ENCODE results near the gene MTHFD1. TPM values are rescaled to one million over a fixed set of nuclear protein-coding genes. Genes with fewer than 3 reads are reported as not detected.

MTHFD1 gene
- total RNA-seq, 1 donor from 2014 or later, result 31.3 TPM

DNA sequence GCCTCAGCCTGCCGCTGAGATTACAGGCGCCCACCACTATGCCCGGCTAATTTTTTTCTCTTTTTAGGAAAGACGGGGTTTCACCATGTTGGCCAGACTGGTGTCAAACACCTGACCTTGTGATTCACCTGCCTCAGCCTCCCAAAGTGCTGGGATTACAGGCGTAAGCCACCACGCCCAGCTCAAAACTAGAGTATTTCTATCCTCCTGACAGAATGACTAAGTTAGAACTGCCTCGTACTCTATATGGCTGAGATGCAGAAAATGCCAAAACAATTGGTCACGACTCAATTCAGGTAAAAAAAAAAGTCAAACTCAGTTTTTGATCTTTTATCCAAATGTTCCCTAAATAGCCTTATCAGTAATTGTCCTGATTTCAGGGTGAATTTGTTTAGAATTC lies 88.3 kb downstream of the MTHFD1 start:
- H3K9me3 ChIP-seq (ENCODE audit: control insufficient read depth in 3 of 3, low read length in 3 of 3), result no peaks in the 10 kb centered on the region
- no peaks in the 10 kb centered on the region for H3K4me1 ChIP-seq (ENCODE audit: control insufficient read depth in 3 of 3, insufficient read depth in 3 of 3, low read length in 3 of 3)
- no peak overlapping the region for H3K4me3 ChIP-seq (ENCODE audit: low read length in 3 of 3)

DNA sequence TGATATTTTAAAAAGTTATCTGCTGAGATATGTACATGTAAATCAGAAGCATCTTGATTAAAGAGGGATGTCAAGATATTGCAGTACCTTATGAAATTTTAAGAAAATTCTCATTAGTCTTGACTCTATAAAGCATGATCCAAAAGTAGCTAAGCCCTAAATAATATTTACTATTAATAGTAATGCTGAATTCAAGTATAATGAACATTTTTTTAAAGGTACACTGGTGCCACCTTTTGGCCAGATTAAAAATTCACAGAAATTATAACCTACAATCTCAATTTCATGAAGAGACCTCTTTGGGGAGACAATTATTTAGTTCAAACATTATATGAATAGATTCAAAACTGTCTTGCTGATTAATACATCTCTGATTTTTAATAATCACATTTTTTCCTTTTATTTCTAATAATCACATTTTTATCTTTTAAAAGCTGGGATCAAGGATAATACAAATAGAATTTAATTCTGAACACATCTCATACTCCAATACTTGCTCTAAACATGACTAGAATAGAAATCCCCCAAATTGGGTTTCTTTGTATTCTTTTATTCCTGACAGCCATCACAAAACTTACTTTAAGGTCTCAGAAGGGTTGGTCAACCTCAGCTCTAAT lies 90.6 kb downstream of the MTHFD1 start:
- H3K27ac ChIP-seq (ENCODE audit: low read depth, low read length), result no peak overlapping the region
- H3K4me3 ChIP-seq (ENCODE audit: low read length in 3 of 3), result no peak overlapping the region
- no peak overlapping the region for H3K9ac ChIP-seq (ENCODE audit: low read depth in 1 of 3, low read length in 3 of 3)
- H3K4me1 ChIP-seq (ENCODE audit: control insufficient read depth in 3 of 3, insufficient read depth in 3 of 3, low read length in 3 of 3), result no peaks in the 10 kb centered on the region
- no peaks in the 10 kb centered on the region for H3K9me3 ChIP-seq (ENCODE audit: control insufficient read depth in 3 of 3, low read length in 3 of 3)
- no peaks in the 10 kb centered on the region for H3K36me3 ChIP-seq (ENCODE audit: control insufficient read depth in 3 of 3, insufficient read depth in 3 of 3, low read length in 3 of 3)
- no peaks in the 10 kb centered on the region for H3K27me3 ChIP-seq (ENCODE audit: control insufficient read depth in 3 of 3, insufficient read depth in 3 of 3, low read length in 3 of 3)

More for the DNA sequence above, 88.3 kb downstream of the MTHFD1 start:
- no peaks in the 10 kb centered on the region for H3K36me3 ChIP-seq (ENCODE audit: control insufficient read depth in 3 of 3, insufficient read depth in 3 of 3, low read length in 3 of 3)
- no peak overlapping the region for H3K27ac ChIP-seq (ENCODE audit: low read depth, low read length)
- H3K9ac ChIP-seq (ENCODE audit: low read depth in 1 of 3, low read length in 3 of 3), result no peak overlapping the region
- H3K27me3 ChIP-seq (ENCODE audit: control insufficient read depth in 3 of 3, insufficient read depth in 3 of 3, low read length in 3 of 3), result no peaks in the 10 kb centered on the region

DNA sequence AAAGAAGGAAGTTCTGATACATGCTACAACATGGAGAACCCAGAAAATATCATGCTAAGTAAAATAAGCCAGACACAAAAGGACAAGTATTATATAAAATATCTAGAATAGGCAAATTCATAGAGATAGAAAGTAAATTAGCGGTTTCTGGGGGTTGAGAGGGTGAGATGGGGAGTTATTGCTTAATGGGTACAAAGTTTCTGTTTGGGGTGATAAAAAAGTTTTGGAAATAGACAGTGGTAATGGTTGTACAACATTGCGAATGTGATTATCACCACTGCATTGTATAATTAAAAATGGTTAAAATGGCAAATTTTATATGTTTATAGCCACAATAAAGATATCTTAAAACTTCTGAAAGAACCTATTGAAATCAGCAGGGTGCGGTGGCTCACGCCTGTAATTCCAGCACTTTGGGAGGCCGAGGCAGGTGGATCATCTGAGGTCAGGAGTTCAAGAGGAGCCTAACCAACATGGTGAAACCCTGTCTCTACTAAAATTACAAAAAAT lies 100.5 kb downstream of the MTHFD1 start:
- Histone ChIP-seq H3K4me3 (ENCODE audit: low read length in 3 of 3) (no peak overlapping the region), H3K27ac (ENCODE audit: low read depth, low read length) (no peak overlapping the region), H3K9ac (ENCODE audit: low read depth in 1 of 3, low read length in 3 of 3) (no peak overlapping the region), H3K27me3 (ENCODE audit: control insufficient read depth in 3 of 3, insufficient read depth in 3 of 3, low read length in 3 of 3) (no peaks in the 10 kb centered on the region), H3K36me3 (ENCODE audit: control insufficient read depth in 3 of 3, insufficient read depth in 3 of 3, low read length in 3 of 3) (peaks cover 2 to 22% (median 17%) of the 10 kb centered on the region in 3 donors), H3K4me1 (ENCODE audit: control insufficient read depth in 3 of 3, insufficient read depth in 3 of 3, low read length in 3 of 3) (peaks cover 2 to 6% (median 4%) of the 10 kb centered on the region in 3 donors), H3K9me3 (ENCODE audit: control insufficient read depth in 3 of 3, low read length in 3 of 3) (no peaks in the 10 kb centered on the region)

DNA sequence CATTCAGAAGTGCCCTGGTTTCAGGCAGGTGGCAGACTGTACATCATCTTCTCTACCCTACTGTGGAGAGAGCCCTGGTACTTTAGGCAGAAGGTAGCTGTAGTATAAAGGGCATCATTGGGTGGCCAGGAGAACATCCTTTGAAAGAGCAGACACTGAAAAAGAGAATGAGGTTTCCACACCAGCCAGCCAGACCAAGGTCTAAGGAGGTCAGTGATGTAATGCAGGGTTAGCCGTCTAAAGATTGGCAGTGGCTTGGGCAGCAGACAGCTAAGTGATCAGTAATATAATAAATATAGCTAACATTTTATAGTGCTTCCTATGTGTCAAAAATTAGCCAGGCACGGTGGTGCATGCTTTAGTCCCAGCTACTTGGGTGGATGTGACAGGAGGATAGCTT lies 103.5 kb downstream of the MTHFD1 start:
- Histone ChIP-seq H3K4me1 (ENCODE audit: control insufficient read depth in 3 of 3, insufficient read depth in 3 of 3, low read length in 3 of 3) (peaks cover 2 to 6% (median 4%) of the 10 kb centered on the region in 3 donors), H3K27me3 (ENCODE audit: control insufficient read depth in 3 of 3, insufficient read depth in 3 of 3, low read length in 3 of 3) (no peaks in the 10 kb centered on the region), H3K9me3 (ENCODE audit: control insufficient read depth in 3 of 3, low read length in 3 of 3) (no peaks in the 10 kb centered on the region), H3K9ac (ENCODE audit: low read depth in 1 of 3, low read length in 3 of 3) (no peak overlapping the region), H3K4me3 (ENCODE audit: low read length in 3 of 3) (no peak overlapping the region), H3K27ac (ENCODE audit: low read depth, low read length) (no peak overlapping the region), H3K36me3 (ENCODE audit: control insufficient read depth in 3 of 3, insufficient read depth in 3 of 3, low read length in 3 of 3) (peaks cover 2 to 17% (median 16%) of the 10 kb centered on the region in 3 donors)

DNA sequence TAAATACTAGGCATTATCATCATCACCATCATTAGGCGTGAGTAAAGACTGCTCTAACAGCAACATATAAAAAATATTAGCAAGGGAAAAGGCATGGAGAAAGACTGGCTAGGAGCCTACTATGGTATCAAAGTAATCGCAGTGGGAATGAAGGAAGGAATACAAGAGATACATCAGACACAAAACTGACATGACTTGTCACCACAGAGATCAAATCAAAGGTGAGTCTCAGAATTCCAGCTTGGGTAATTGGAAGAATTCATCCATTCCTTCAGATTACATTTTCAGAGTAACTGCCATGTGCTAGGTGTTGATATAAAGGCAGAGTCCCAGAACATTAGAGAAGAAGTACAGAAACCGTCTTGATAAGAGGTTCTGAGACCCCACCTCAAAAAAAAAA lies 105.3 kb downstream of the MTHFD1 start:
- no peak overlapping the region for H3K9ac ChIP-seq (ENCODE audit: low read depth in 1 of 3, low read length in 3 of 3)
- H3K27ac ChIP-seq (ENCODE audit: low read depth, low read length), result no peak overlapping the region
- no peaks in the 10 kb centered on the region for H3K27me3 ChIP-seq (ENCODE audit: control insufficient read depth in 3 of 3, insufficient read depth in 3 of 3, low read length in 3 of 3)
- H3K9me3 ChIP-seq (ENCODE audit: control insufficient read depth in 3 of 3, low read length in 3 of 3), result no peaks in the 10 kb centered on the region
- peaks cover 0 to 1% (median 0%) of the 10 kb centered on the region in 3 donors for H3K36me3 ChIP-seq (ENCODE audit: control insufficient read depth in 3 of 3, insufficient read depth in 3 of 3, low read length in 3 of 3)
- H3K4me1 ChIP-seq (ENCODE audit: control insufficient read depth in 3 of 3, insufficient read depth in 3 of 3, low read length in 3 of 3), result peaks cover 0 to 11% (median 10%) of the 10 kb centered on the region in 3 donors
- no peak overlapping the region for H3K4me3 ChIP-seq (ENCODE audit: low read length in 3 of 3)

DNA sequence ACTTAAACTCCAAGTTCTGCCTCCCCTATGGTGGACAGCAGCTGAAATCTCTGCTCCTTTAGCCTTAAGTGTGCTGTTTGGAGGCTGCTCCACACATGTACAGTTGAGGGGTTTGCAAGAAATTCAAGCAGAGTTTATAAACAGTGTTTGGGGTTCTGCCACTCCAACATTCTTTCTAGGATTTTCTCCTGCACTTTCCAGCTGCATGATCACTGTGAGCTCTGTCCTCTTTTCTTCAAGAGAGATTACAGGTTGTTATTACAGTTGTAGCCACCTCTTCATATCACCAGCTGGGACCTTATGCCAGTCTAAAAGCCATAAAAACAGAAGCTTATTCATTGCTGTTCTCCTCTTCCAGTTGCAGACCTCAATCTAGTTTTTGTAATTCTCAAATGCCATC lies 107.1 kb downstream of the MTHFD1 start:
- H3K9me3 ChIP-seq (ENCODE audit: control insufficient read depth in 3 of 3, low read length in 3 of 3), result no peaks in the 10 kb centered on the region
- no peak overlapping the region for H3K4me3 ChIP-seq (ENCODE audit: low read length in 3 of 3)
- no peaks in the 10 kb centered on the region for H3K27me3 ChIP-seq (ENCODE audit: control insufficient read depth in 3 of 3, insufficient read depth in 3 of 3, low read length in 3 of 3)
- no peaks in the 10 kb centered on the region for H3K36me3 ChIP-seq (ENCODE audit: control insufficient read depth in 3 of 3, insufficient read depth in 3 of 3, low read length in 3 of 3)
- peaks cover 0 to 15% (median 10%) of the 10 kb centered on the region in 3 donors for H3K4me1 ChIP-seq (ENCODE audit: control insufficient read depth in 3 of 3, insufficient read depth in 3 of 3, low read length in 3 of 3)
- no peak overlapping the region for H3K9ac ChIP-seq (ENCODE audit: low read depth in 1 of 3, low read length in 3 of 3)
- H3K27ac ChIP-seq (ENCODE audit: low read depth, low read length), result no peak overlapping the region

DNA sequence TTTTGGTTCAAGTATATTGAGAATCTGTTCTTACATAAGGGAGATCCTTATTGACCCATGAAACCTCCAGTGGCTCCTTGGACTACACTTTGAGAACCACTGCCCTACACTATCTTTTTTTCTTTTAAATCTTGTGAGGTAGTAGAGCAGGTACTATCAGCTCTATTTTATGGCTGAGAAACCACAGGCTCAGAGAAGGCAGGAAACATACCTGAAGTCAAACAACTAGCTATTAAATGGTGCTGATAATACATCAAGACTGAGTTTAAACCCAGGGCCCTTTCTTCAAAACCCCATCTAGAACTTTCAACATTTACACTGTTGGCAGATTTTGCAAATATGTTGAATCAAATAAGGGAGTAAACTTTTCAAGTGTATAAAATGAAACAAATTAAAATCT lies 108.6 kb downstream of the MTHFD1 start:
- Histone ChIP-seq H3K4me3 (ENCODE audit: low read length in 3 of 3) (no peak overlapping the region), H3K9ac (ENCODE audit: low read depth in 1 of 3, low read length in 3 of 3) (no peak overlapping the region), H3K9me3 (ENCODE audit: control insufficient read depth in 3 of 3, low read length in 3 of 3) (no peaks in the 10 kb centered on the region), H3K36me3 (ENCODE audit: control insufficient read depth in 3 of 3, insufficient read depth in 3 of 3, low read length in 3 of 3) (no peaks in the 10 kb centered on the region), H3K27ac (ENCODE audit: low read depth, low read length) (no peak overlapping the region), H3K4me1 (ENCODE audit: control insufficient read depth in 3 of 3, insufficient read depth in 3 of 3, low read length in 3 of 3) (peaks cover 8 to 22% (median 11%) of the 10 kb centered on the region in 3 donors), H3K27me3 (ENCODE audit: control insufficient read depth in 3 of 3, insufficient read depth in 3 of 3, low read length in 3 of 3) (no peaks in the 10 kb centered on the region)

DNA sequence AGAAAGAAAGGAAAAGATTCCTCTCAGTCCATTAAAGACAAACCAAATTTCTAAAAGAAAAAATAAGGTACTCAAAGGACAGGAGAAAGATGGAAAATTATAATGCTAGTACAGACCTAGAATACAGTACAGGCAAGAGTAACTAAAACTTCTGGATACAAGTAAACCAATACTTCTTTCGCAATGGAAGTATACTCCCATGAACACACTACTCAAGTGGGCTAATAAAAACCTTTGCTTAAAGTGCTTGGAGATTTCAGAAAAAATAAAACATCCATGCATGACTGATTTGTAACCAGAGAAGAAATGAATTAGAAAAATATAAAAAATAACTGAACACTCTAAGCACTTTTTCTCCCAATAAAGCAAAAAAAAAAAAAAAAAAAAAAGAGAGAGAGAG lies 111.9 kb downstream of the MTHFD1 start:
- Histone ChIP-seq H3K9me3 (ENCODE audit: control insufficient read depth in 3 of 3, low read length in 3 of 3) (no peaks in the 10 kb centered on the region), H3K4me3 (ENCODE audit: low read length in 3 of 3) (no peak overlapping the region), H3K27ac (ENCODE audit: low read depth, low read length) (no peak overlapping the region), H3K9ac (ENCODE audit: low read depth in 1 of 3, low read length in 3 of 3) (peak overlapping the region in 1 of 3 donors; percentile 26), H3K36me3 (ENCODE audit: control insufficient read depth in 3 of 3, insufficient read depth in 3 of 3, low read length in 3 of 3) (no peaks in the 10 kb centered on the region), H3K4me1 (ENCODE audit: control insufficient read depth in 3 of 3, insufficient read depth in 3 of 3, low read length in 3 of 3) (peaks cover 20 to 38% (median 20%) of the 10 kb centered on the region in 3 donors), H3K27me3 (ENCODE audit: control insufficient read depth in 3 of 3, insufficient read depth in 3 of 3, low read length in 3 of 3) (no peaks in the 10 kb centered on the region)

DNA sequence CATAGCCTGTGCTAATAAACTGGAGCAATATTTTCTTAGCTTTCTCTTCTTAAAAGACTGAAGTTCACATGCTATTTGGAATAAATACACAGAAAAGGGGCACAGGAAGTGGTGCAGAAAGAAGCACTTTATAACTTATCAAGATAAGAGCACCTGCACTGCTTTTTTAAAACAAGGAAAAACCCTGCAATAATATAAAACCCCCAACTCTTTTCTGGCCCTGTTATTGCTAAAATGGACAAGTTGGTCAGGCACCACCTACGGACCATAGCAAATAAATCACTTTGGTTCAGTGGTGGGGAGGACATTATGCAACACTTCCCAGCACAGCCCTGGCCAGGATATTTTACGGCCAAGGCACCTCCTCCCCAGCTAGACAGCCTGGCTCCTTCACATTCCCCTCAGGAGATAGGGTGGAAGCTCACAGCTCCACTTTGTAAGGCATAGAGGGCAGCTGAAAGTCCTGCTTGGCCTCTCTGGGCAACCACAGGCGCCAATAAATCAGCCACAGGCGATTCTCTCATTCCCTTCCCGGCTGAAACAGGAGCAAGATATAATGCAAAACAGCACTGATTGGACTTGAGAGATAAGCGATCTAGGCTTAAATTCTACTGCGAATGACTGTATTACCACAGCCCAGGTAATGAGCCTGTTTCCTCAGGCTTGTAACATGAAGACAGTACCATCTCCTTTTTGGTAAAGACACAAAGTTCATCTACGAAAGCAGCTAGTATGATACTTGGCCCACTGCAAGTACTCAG lies 113.4 kb downstream of the MTHFD1 start:
- Histone ChIP-seq H3K4me1 (ENCODE audit: control insufficient read depth in 3 of 3, insufficient read depth in 3 of 3, low read length in 3 of 3) (peaks cover 22 to 50% (median 29%) of the 10 kb centered on the region in 3 donors), H3K4me3 (ENCODE audit: low read length in 3 of 3) (peak overlapping the region; percentile 82 to 95 (median 93)), H3K9me3 (ENCODE audit: control insufficient read depth in 3 of 3, low read length in 3 of 3) (no peaks in the 10 kb centered on the region), H3K9ac (ENCODE audit: low read depth in 1 of 3, low read length in 3 of 3) (peak overlapping the region; percentile 96 to 99 (median 99)), H3K36me3 (ENCODE audit: control insufficient read depth in 3 of 3, insufficient read depth in 3 of 3, low read length in 3 of 3) (no peaks in the 10 kb centered on the region), H3K27me3 (ENCODE audit: control insufficient read depth in 3 of 3, insufficient read depth in 3 of 3, low read length in 3 of 3) (no peaks in the 10 kb centered on the region), H3K27ac (ENCODE audit: low read depth, low read length) (peak overlapping the region; percentile 99)

DNA sequence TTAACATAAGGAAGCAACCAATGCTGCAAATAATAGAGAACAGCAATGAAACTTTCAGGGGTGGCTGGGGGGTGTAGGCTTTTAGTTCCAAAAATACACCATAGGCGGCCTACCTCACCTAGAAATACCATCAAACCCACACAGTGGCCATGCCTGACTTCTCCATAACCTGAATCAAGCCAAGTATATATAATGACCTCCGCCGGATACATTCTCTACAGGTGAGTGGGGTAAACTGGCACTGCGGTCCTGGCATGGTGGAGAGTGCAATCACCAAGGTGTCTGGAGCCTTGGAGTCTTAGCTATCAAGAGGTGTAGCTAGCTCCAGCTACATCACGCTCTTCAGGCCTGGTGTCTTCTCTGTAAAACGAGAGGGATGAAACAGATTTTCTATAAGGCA lies 114.3 kb downstream of the MTHFD1 start:
- Histone ChIP-seq H3K4me3 (ENCODE audit: low read length in 3 of 3) (peak overlapping the region; percentile 82 to 95 (median 93)), H3K36me3 (ENCODE audit: control insufficient read depth in 3 of 3, insufficient read depth in 3 of 3, low read length in 3 of 3) (no peaks in the 10 kb centered on the region), H3K4me1 (ENCODE audit: control insufficient read depth in 3 of 3, insufficient read depth in 3 of 3, low read length in 3 of 3) (peaks cover 25 to 59% (median 34%) of the 10 kb centered on the region in 3 donors), H3K9me3 (ENCODE audit: control insufficient read depth in 3 of 3, low read length in 3 of 3) (no peaks in the 10 kb centered on the region), H3K27me3 (ENCODE audit: control insufficient read depth in 3 of 3, insufficient read depth in 3 of 3, low read length in 3 of 3) (no peaks in the 10 kb centered on the region), H3K9ac (ENCODE audit: low read depth in 1 of 3, low read length in 3 of 3) (peak overlapping the region; percentile 96 to 99 (median 99)), H3K27ac (ENCODE audit: low read depth, low read length) (peak overlapping the region; percentile 99)

All from skeletal muscle tissue (tissue), 4 donors.